ENCODE results near the gene TP53RK.
A peak's percentile ranks its signal among the peaks of the same experiment; 100 is the strongest.

Gene TP53RK

DNA sequence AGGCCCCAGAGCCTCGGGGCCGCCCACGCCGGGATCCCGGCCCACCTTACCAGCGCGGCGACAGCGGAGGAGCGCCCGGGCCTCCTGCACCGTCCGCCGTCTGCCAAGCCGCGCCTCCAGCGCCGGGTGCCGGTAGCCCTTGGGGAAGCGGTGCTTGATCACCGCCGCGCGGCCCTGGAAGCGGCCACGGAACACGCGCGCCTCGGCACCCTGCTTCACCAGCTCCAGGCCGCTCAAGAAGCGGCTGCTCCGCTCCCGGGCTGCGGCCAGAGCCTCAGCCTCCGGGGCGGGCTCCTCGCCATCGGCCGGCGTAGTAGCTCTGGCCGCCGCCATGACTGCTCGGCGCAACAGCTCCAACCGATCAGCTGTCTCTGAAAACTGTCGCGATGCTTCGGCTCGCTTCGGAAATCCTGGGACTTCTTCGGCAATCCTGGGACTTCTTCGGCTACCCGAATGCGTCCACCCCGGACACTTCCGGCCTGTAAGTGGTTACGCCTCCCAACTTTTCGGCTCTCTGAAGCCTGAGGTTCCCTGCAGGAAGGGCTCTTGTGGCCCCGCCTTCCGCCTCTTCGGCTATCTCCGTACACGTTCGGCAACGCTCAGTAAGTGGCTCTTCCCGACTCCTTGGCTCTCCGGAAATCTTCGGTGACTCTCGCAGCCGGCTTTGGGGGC is at the start of gene TP53RK:
Gene TP53RK (minus strand): TSS at position 363 of the 672 bp plus-strand sequence. CDS start 30 bp downstream, at position 333.
- DNase-seq (ENCODE audit: low read depth) = peak; percentile 99
- TF ChIP-seq, protein P1, sequence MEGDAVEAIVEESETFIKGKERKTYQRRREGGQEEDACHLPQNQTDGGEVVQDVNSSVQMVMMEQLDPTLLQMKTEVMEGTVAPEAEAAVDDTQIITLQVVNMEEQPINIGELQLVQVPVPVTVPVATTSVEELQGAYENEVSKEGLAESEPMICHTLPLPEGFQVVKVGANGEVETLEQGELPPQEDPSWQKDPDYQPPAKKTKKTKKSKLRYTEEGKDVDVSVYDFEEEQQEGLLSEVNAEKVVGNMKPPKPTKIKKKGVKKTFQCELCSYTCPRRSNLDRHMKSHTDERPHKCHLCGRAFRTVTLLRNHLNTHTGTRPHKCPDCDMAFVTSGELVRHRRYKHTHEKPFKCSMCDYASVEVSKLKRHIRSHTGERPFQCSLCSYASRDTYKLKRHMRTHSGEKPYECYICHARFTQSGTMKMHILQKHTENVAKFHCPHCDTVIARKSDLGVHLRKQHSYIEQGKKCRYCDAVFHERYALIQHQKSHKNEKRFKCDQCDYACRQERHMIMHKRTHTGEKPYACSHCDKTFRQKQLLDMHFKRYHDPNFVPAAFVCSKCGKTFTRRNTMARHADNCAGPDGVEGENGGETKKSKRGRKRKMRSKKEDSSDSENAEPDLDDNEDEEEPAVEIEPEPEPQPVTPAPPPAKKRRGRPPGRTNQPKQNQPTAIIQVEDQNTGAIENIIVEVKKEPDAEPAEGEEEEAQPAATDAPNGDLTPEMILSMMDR (IDR thresholded peaks at IDR 0.05; ENCODE audit: insufficient read depth, low read depth, low read length, missing control alignments) = no peak
- peak within 1 kb of the TSS; percentile 77 for H3K4me3 ChIP-seq (ENCODE audit: low read depth, low read length)

DNA sequence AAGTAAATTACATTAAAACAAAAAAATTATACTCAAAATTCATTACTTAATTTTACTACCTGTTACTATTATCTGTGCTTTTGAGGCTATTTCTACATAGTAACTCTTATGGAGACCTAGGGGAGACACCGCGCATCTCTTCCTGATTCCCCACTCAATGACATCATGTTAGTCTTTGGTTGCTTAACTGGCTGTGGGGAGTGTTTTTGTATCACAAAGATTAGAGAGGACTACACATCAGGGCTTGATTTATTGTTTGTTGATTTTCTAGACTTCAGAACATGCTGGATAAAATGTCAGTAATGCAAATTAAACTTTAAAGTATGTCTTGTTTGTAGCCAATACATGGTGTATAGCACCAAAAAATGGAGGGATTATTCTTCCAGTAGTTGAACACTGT is 46.2 kb upstream of the TP53RK start:
- H3K4me3 ChIP-seq (ENCODE audit: low read depth, low read length) = no peak overlapping the region
- TF ChIP-seq, protein P1 (IDR thresholded peaks at IDR 0.05; ENCODE audit: insufficient read depth, low read depth, low read length, missing control alignments) = no peak
- DNase-seq (ENCODE audit: low read depth) = no peak

- DNase-seq (ENCODE audit: low read depth) = no peak
- TF ChIP-seq, protein P1 (IDR thresholded peaks at IDR 0.05; ENCODE audit: insufficient read depth, low read depth, low read length, missing control alignments) = no peak
- no peak overlapping the region for H3K4me3 ChIP-seq (ENCODE audit: low read depth, low read length)
These were observed 42.5 kb upstream of the TP53RK start for GRCh38 chr20:46731770-46732169.

- no peak for DNase-seq (ENCODE audit: low read depth)
- H3K4me3 ChIP-seq (ENCODE audit: low read depth, low read length) = no peak overlapping the region
- TF ChIP-seq, protein P1 (IDR thresholded peaks at IDR 0.05; ENCODE audit: insufficient read depth, low read depth, low read length, missing control alignments) = no peak
These were observed 36.2 kb upstream of the TP53RK start for GRCh38 chr20:46725186-46726165.

DNA sequence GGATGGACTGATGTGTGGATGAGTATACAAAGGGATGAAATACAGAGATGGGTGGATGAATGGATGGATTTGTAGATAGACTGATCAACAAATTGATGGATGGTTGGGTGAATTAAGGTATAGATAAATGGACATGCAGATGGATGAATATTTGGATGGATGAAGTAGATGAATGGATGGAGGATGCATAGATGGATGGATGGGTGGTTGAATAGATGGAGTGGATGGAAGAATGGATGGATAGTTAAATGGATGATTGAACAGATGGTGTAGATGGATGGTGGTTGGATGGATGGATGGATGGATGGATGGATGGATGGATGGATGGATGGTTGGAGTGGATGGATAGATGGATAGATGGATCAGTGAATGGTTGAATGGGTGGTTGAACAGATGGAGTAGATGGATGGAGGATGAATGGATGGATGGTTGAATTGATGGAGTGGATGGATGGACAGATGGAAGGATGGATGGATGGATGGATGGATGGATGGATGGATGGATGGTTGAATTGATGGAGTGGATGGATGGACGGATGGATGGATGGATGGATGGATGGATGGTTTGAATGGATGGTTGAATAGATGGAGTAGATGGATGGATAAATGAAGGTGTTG is 35.2 kb upstream of the TP53RK start:
- TF ChIP-seq, protein P1 (IDR thresholded peaks at IDR 0.05; ENCODE audit: insufficient read depth, low read depth, low read length, missing control alignments) = no peak
- no peak for DNase-seq (ENCODE audit: low read depth)

GRCh38 chr20:46723039-46723438 is 33.8 kb upstream of the TP53RK start:
- no peak for DNase-seq (ENCODE audit: low read depth)
- TF ChIP-seq, protein P1 (IDR thresholded peaks at IDR 0.05; ENCODE audit: insufficient read depth, low read depth, low read length, missing control alignments) = no peak
- H3K4me3 ChIP-seq (ENCODE audit: low read depth, low read length) = no peak overlapping the region

More for the DNA sequence above, 35.2 kb upstream of the TP53RK start:
- no peak overlapping the region for H3K4me3 ChIP-seq (ENCODE audit: low read depth, low read length)

Measured in GM12865 (cell line).